Right atrium auricular region (tissue), 2 donors: Measurements from ENCODE around the gene DNHD1. TPM values are rescaled to one million over a fixed set of nuclear protein-coding genes. Genes with fewer than 3 reads are reported as not detected.

Experiments used
- DNase-seq: peaks from one replicate; pipeline ENCODE4 v3.0.0-alpha.2; 2019; ENCODE audit warnings: low spot score
- H3K27ac ChIP-seq, 2 donors: fragments of 200-600 bp; sonication (generic); 1 replicate in 1 of 2; 2 replicates in 1 of 2; pipeline ENCODE4 v1.5.1; 2016 to 2019
- H3K27me3 ChIP-seq, 2 donors: fragments of 200-600 bp; sonication (generic); one replicate each; pipeline versions ENCODE4 v1.5.1 to v1.6.0; 2017 to 2019
- H3K36me3 ChIP-seq: fragments of 200-600 bp; sonication (generic); one replicate; pipeline ENCODE4 v1.5.1; 2016
- H3K4me1 ChIP-seq, 2 donors: fragments of 200-600 bp; sonication (generic); one replicate each; pipeline versions ENCODE4 v1.5.1 to v1.6.0; 2017 to 2019
- H3K4me3 ChIP-seq, 2 donors: fragments of 200-600 bp; sonication (generic); 1 replicate in 1 of 2; 2 replicates in 1 of 2; pipeline ENCODE4 v1.5.1; 2017 to 2019; ENCODE audit warnings: mild to moderate bottlenecking in 1 of 2, moderate library complexity in 1 of 2
- H3K9me3 ChIP-seq, 2 donors: fragments of 200-600 bp; sonication (generic); one replicate each; pipeline ENCODE4 v1.5.1; 2019
- total RNA-seq, 2 donors: library from RNA; depleted of rRNA; stranded (reverse); fragments of >200 nt; gene quantifications; one replicate each; pipeline ENCODE4 v1.1.0, GENCODE V29; 2016
- TF ChIP-seq, protein P1 (sequence below), 2 donors: fragments of 200-600 bp; sonication (generic); IDR thresholded peaks; one replicate each; pipeline ENCODE4 v1.5.1; 2019; ENCODE audit warnings: antibody characterized with exemption in 2 of 2

Gene DNHD1
- total RNA-seq, 2 donors from 2014 or later: 4.4 to 4.8 TPM

DNA sequence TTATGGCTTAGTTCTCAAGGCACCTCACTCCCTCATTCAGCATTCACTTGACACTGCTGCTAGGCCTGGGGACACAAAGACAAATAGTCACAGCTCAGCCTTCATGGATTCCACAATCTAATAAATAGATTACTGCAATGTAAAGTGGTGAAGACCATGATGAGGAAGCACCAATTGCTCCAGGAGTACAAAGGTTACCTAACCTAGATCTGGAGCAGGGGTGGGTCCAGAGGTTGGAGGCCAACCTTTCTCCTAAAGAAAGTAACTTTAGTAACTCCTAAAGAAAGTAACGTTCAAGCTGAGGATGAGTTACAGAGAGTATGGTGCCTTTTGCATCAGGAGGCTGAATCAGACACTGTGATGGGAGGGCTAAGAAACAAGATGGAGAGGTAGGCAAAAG, 27.5 kb upstream of the DNHD1 start:
- TF ChIP-seq, protein P1, sequence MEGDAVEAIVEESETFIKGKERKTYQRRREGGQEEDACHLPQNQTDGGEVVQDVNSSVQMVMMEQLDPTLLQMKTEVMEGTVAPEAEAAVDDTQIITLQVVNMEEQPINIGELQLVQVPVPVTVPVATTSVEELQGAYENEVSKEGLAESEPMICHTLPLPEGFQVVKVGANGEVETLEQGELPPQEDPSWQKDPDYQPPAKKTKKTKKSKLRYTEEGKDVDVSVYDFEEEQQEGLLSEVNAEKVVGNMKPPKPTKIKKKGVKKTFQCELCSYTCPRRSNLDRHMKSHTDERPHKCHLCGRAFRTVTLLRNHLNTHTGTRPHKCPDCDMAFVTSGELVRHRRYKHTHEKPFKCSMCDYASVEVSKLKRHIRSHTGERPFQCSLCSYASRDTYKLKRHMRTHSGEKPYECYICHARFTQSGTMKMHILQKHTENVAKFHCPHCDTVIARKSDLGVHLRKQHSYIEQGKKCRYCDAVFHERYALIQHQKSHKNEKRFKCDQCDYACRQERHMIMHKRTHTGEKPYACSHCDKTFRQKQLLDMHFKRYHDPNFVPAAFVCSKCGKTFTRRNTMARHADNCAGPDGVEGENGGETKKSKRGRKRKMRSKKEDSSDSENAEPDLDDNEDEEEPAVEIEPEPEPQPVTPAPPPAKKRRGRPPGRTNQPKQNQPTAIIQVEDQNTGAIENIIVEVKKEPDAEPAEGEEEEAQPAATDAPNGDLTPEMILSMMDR (IDR thresholded peaks at IDR 0.05): no peak
- Histone ChIP-seq H3K4me1 (peaks cover 0 to 27% of the 10 kb centered on the region in 2 donors), H3K27me3 (no peaks in the 10 kb centered on the region), H3K36me3 (peaks cover 5% of the 10 kb centered on the region), H3K27ac (peak overlapping the region; percentile 40 to 60), H3K9me3 (no peaks in the 10 kb centered on the region), H3K4me3 (no peak overlapping the region)
- no peak for DNase-seq

DNA sequence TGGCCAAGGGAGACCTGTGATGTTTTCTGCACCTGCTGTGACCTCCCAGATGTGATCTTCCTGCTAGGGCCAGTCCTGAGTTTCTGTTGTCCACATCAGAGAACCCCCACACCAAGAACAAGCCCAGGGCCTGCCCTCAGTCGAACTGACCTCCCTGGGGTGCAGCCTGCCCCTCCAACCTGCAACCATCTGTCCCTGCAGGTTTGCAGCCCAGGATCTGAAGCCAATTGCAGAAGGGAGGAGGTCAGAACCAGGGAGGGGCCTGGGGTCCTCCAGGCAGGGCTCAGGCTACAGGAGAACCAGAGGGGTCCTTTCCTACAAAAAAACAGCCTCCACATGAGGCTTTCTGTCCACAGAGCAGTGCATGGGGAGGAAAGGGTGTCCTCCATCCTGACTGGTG, 24.1 kb upstream of the DNHD1 start:
- Histone ChIP-seq H3K27me3 (no peaks in the 10 kb centered on the region), H3K4me3 (peak overlapping the region; percentile 61 to 82), H3K4me1 (peaks cover 0 to 30% of the 10 kb centered on the region in 2 donors), H3K27ac (peak overlapping the region; percentile 89 to 96), H3K36me3 (peaks cover 12% of the 10 kb centered on the region), H3K9me3 (no peaks in the 10 kb centered on the region)
- DNase-seq: no peak
- TF ChIP-seq, protein P1 (IDR thresholded peaks at IDR 0.05): no peak

DNA sequence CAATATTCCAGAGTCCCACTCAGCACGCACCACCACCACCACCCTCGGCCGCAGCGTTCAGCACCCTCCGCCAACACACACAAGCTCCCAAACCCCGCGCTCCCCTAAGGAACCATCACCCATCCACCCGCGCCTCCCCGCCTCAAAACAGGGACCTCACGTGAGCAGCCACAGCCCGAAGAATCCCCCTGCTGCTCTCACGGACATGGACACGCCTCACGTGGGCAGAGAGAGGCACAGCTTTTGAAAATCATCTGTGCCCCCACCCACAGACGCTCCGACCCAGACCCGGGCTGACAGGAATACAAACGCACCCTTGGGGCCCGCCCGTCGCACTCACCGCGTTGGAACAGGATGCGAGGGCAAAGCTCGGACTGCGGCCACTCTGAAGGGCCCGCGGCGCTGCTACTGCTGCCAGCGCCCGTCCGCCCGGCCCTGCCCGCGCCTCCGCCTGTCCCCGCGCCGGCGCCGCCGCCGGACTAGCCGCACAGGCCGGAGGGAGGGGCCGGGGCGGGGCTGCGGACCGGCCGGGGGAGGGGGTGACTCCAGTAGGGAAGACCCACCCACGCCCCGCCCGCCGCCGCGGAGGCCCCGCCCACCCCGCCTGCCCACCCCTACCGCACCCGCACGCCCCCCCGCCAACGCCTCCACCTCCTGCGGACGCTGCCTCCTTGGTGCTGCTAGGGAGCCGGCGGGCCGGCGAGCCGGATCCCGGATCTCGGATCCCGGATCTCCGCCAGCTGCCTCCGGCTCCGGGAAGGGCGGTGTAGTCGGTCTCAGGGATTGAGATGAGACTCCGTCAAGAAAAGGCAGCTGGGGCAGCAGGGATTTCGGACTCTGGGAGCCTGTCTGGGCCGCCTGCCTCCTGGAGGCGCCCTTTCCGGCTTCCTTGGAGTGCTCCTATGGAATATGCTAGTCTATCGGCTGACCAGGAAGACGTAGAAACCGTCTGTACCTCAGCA, 23.3 kb upstream of the DNHD1 start, which contains the start of gene TRIM3:
Gene TRIM3 (minus strand): TSS at position 491 of the 962 bp plus-strand sequence. CDS start 8,246 bp downstream, outside the sequence.
- Histone ChIP-seq H3K36me3 (peaks cover 20% of the 10 kb centered on the region), H3K27me3 (no peaks in the 10 kb centered on the region), H3K4me1 (peaks cover 0 to 29% of the 10 kb centered on the region in 2 donors), H3K4me3 (peak within 1 kb of the TSS; percentile 61 to 82), H3K9me3 (no peaks in the 10 kb centered on the region), H3K27ac (peak within 1 kb of the TSS; percentile 89 to 96)
- TF ChIP-seq, protein P1 (IDR thresholded peaks at IDR 0.05): peak in 1 of 2 donors; percentile 48
- peak; percentile 90 for DNase-seq

DNA sequence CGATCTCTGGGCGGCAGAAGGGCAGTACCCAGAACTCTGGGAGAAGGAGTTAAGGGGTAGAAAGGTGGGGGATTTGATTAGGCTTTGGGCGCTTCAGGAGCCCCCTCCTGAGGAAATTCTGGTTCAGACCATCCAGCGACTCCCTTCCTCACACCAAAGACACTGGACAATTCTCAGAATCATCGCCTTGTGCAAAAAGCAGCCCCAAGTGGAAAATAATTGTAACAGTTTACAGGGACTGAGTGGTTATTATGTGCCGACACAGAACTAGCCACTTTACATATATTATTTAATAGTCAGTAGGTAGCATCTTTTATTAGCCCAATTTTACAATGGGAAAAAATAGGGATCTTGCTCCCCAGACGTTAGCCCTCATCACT, 22.7 kb upstream of the DNHD1 start:
- Histone ChIP-seq H3K27me3 (no peaks in the 10 kb centered on the region), H3K4me3 (peak overlapping the region; percentile 49 to 82), H3K4me1 (peaks cover 0 to 24% of the 10 kb centered on the region in 2 donors), H3K9me3 (no peaks in the 10 kb centered on the region), H3K36me3 (peaks cover 26% of the 10 kb centered on the region), H3K27ac (peak overlapping the region; percentile 89 to 96)
- TF ChIP-seq, protein P1 (IDR thresholded peaks at IDR 0.05): no peak
- no peak for DNase-seq

DNA sequence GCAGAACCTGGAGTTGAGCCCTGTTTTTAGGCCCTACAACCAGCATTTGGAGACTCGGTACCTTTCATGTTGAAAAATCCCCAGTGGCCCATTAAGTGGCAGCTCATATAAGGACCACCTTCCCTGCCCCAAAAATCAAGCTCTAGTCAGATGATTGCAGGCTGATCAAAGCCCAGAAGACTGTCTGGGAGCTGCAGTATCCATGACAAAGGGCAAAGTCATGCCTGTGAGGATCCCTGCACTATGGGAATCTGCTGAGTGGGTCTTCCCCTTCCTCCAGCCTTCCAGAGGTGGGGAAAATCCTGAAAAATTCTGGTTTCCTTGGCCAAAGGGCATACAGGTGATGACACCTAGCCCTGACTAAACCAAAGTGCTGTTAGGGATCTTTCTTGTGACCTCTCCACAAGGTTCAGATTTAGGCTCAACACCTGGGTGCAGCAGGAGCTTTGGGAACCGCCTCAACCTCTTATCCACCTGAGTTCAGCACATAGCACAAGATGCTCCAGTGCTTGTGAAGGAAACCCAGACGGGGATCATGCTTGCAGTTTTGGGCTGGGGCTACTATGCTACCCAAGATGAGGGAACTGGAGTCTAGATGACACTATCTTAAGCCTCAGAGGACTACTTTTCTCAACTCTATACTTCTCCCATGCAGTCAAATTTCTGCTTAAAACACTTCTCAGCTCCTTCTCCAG, 22.1 kb upstream of the DNHD1 start:
- peak overlapping the region in 1 of 2 donors; percentile 82 for H3K4me3 ChIP-seq
- H3K9me3 ChIP-seq: no peaks in the 10 kb centered on the region
- DNase-seq: no peak

More for the DNA sequence above, 22.1 kb upstream of the DNHD1 start:
- H3K27ac ChIP-seq: peak overlapping the region; percentile 89 to 96
- TF ChIP-seq, protein P1 (IDR thresholded peaks at IDR 0.05): no peak
- H3K4me1 ChIP-seq: peaks cover 0 to 26% of the 10 kb centered on the region in 2 donors
- H3K27me3 ChIP-seq: no peaks in the 10 kb centered on the region
- peaks cover 26% of the 10 kb centered on the region for H3K36me3 ChIP-seq
